NCI-H748 (cell line): ENCODE measurements around the gene UQCRFS1.
A peak's percentile ranks its signal among the peaks of the same experiment; 100 is the strongest.
"Not testable (repeated sequence)": the region's sequence is repeated elsewhere in the genome, so short reads cannot be mapped to it uniquely, and the experiment has no call there.

ENCODE experiments used
- DNase-seq: peaks from one replicate; lab custom pipeline; 2025; ENCODE audit not compliant: unreplicated experiment; lab: John Stamatoyannopoulos, UW

The UQCRFS1 gene

GRCh38 chr19:29212648-29213573 lies at the start of gene UQCRFS1:
Gene UQCRFS1 (minus strand): TSS chr19:29213151. CDS start chr19:29213118, 33 bp downstream.
- DNase-seq, result peak; percentile 98

GRCh38 chr19:29262085-29262484 lies 49.1 kb upstream of the UQCRFS1 start:
- no peak for DNase-seq

GRCh38 chr19:29260477-29261317 lies 47.7 kb upstream of the UQCRFS1 start:
- peak; percentile 49 for DNase-seq

GRCh38 chr19:29259867-29260281 lies 46.9 kb upstream of the UQCRFS1 start:
- DNase-seq, result no peak

- no peak for DNase-seq
These were observed 46.2 kb upstream of the UQCRFS1 start for GRCh38 chr19:29259153-29259552.

GRCh38 chr19:29256516-29256915 lies 43.6 kb upstream of the UQCRFS1 start:
- DNase-seq, result no peak

- DNase-seq, result no peak
These were observed 43.0 kb upstream of the UQCRFS1 start for GRCh38 chr19:29255912-29256311.

- DNase-seq, result no peak
These were observed 42.1 kb upstream of the UQCRFS1 start for GRCh38 chr19:29255006-29255405.

GRCh38 chr19:29249798-29250197 lies 36.8 kb upstream of the UQCRFS1 start:
- not testable (repeated sequence) for DNase-seq

- DNase-seq, result no peak
These were observed 35.4 kb upstream of the UQCRFS1 start for GRCh38 chr19:29248332-29248844.

- peak; percentile 8 for DNase-seq
These were observed 34.9 kb upstream of the UQCRFS1 start for GRCh38 chr19:29247872-29248271.

GRCh38 chr19:29247471-29247870 lies 34.5 kb upstream of the UQCRFS1 start:
- no peak for DNase-seq

- no peak for DNase-seq
These were observed 34.1 kb upstream of the UQCRFS1 start for GRCh38 chr19:29247051-29247450.

GRCh38 chr19:29245215-29245614 lies 32.3 kb upstream of the UQCRFS1 start:
- DNase-seq, result no peak

- DNase-seq, result no peak
These were observed 28.4 kb upstream of the UQCRFS1 start for GRCh38 chr19:29241324-29241723.

- DNase-seq, result no peak
These were observed 26.3 kb upstream of the UQCRFS1 start for GRCh38 chr19:29239213-29239776.

GRCh38 chr19:29233591-29233990 lies 20.6 kb upstream of the UQCRFS1 start:
- no peak for DNase-seq

GRCh38 chr19:29232315-29232852 lies 19.4 kb upstream of the UQCRFS1 start:
- no peak for DNase-seq

GRCh38 chr19:29231306-29231705 lies 18.4 kb upstream of the UQCRFS1 start:
- not testable (repeated sequence) for DNase-seq

- no peak for DNase-seq
These were observed 4.7 kb upstream of the UQCRFS1 start for GRCh38 chr19:29217616-29218015.

- no peak for DNase-seq
These were observed 3.1 kb upstream of the UQCRFS1 start for GRCh38 chr19:29216021-29216420.
